Esophagus squamous epithelium (tissue), 4 donors: ENCODE data around the gene SLAIN2.

Experiments
- CTCF ChIP-seq, 6 experiments: fragments of 450-650 bp in 4 of 6; fragments of 200-600 bp in 2 of 6; sonication (generic) in 2 of 6; IDR thresholded peaks; one replicate each; pipeline ENCODE4 v1.5.1; 2016 to 2019; ENCODE audit warnings: antibody characterized with exemption in 6 of 6, mild to moderate bottlenecking in 4 of 6, moderate library complexity in 4 of 6
- POLR2A ChIP-seq, 4 donors: fragments of 450-650 bp; IDR thresholded peaks; one replicate each; pipeline ENCODE4 v1.6.1; 2017; ENCODE audit warnings: antibody characterized with exemption in 4 of 4, mild to moderate bottlenecking in 4 of 4, moderate library complexity in 3 of 4

GRCh38 chr4:48432017-48432416 lies 90.7 kb downstream of the SLAIN2 start:
- TF ChIP-seq CTCF (IDR thresholded peaks at IDR 0.05) (no peak), POLR2A (IDR thresholded peaks at IDR 0.05) (no peak)
